Chondrocyte (in vitro differentiated cells): ENCODE data around the gene ARHGAP29. TPM values are rescaled to one million over a fixed set of nuclear protein-coding genes. Genes with fewer than 3 reads are reported as not detected.

Experiments used
- DNase-seq: peaks from one replicate; pipeline ENCODE4 v3.0.0; 2021; ENCODE audit warnings: mixed read lengths, low spot score
- H3K27ac Mint-ChIP-seq: one replicate; pipeline ENCODE4 v1.8.0; 2021; ENCODE audit warnings: mild to moderate bottlenecking, moderate library complexity, mixed read lengths; ENCODE audit not compliant: unreplicated experiment
- H3K27me3 Mint-ChIP-seq: 2 replicates; pipeline ENCODE4 v1.8.0; 2021; ENCODE audit warnings: low read depth, mixed read lengths
- H3K36me3 Mint-ChIP-seq: 2 replicates; pipeline ENCODE4 v1.8.0; 2021; ENCODE audit warnings: low read depth, mixed read lengths
- H3K4me1 Mint-ChIP-seq: 2 replicates; pipeline ENCODE4 v1.8.0; 2021; ENCODE audit warnings: low read depth, mild to moderate bottlenecking, mixed read lengths
- H3K4me3 Mint-ChIP-seq: one replicate; pipeline ENCODE4 v1.8.0; 2021; ENCODE audit warnings: mild to moderate bottlenecking, moderate library complexity, mixed read lengths; ENCODE audit not compliant: unreplicated experiment
- H3K9me3 Mint-ChIP-seq: 2 replicates; pipeline ENCODE4 v1.8.0; 2021; ENCODE audit warnings: low read depth, mixed read lengths
- total RNA-seq: library from RNA; stranded (reverse); gene quantifications from 3 replicates; pipeline ENCODE4 v1.2.1, GENCODE V29; 2021
- TF ChIP-seq, protein P1 (sequence below): fragments of 200-600 bp; sonication (generic); IDR thresholded peaks from 2 replicates; pipeline ENCODE4 v1.5.0; 2021; ENCODE audit warnings: antibody characterized with exemption, mild to moderate bottlenecking, moderate library complexity

ARHGAP29 gene
- total RNA-seq, 1 donor from 2014 or later: 44.7 TPM

DNA sequence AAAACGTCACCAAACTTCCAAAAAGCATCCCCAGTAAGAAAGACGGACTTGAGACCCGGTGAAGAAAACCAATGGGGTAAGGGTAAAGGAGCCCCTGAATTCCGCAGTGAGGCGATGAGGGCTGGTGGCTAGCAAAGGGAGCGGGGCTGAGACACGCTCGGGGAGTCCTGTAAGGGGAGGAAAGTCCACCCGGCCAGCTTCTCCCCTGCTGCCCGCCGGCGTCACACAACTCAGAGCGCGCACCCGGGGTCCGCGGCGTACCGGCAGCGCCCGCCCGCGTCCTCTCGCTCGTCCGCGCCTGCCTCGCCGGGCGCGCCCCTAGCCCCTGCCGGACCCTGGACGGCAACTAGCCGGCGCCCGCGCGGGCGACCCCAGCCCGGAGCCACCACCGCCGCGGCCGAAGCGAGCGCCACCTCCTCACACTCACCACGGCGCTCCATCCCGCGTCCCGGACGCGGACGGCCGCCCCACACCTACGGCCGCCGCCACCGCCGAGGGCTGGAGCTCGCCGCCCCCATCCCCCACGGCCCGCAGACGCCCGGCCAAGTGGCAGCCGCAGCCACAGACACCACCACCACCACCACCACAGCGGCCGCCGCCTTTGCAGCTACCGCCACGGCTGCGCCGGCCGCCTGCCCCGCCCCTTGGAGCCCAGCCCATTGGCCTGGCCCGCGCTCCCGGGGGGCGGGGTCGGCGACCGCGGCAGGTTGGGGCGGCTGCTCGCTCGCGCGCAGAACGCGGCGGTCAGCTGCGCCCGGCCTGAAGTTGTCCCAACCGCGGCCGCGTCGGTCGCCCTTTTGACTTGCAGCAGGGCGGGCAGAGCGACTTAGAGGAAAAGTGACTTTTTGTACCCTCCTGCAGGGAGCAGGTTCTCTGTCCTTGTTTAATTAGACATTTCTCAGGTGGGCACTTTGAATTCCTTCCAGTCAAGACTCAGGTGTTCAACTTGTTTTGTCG is 10.0 kb upstream of the ARHGAP29 start:
- Mint-ChIP-seq H3K4me1 (peaks cover 22% of the 10 kb centered on the region), H3K36me3 (peaks cover 8% of the 10 kb centered on the region), H3K27ac (peak overlapping the region; percentile 50), H3K9me3 (peaks cover 19% of the 10 kb centered on the region), H3K27me3 (peaks cover 2% of the 10 kb centered on the region), H3K4me3 (peak overlapping the region; percentile 81)
- TF ChIP-seq, protein P1, sequence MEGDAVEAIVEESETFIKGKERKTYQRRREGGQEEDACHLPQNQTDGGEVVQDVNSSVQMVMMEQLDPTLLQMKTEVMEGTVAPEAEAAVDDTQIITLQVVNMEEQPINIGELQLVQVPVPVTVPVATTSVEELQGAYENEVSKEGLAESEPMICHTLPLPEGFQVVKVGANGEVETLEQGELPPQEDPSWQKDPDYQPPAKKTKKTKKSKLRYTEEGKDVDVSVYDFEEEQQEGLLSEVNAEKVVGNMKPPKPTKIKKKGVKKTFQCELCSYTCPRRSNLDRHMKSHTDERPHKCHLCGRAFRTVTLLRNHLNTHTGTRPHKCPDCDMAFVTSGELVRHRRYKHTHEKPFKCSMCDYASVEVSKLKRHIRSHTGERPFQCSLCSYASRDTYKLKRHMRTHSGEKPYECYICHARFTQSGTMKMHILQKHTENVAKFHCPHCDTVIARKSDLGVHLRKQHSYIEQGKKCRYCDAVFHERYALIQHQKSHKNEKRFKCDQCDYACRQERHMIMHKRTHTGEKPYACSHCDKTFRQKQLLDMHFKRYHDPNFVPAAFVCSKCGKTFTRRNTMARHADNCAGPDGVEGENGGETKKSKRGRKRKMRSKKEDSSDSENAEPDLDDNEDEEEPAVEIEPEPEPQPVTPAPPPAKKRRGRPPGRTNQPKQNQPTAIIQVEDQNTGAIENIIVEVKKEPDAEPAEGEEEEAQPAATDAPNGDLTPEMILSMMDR: no peak
- DNase-seq: peak; percentile 86

DNA sequence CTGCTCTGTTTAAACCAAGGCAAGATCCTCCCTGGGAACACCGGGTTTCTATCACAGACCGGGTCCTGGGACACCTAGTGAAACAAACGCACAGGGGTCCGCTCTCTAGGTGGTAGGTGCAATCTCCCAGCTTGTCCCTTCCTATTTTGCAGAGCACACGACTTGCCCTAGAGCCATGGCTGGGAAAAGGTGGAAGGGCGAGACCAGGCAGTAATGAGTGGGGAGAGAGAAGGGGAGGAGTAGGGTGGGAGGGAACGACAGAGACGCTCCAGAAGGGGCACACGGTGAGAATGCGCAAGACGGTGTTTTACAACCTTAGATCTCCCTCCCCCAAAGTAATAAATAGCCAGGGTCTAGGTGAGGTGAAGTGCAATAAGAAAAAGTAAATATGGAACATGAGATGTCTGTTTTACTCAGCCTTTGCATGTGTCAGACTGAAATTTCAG is 9.3 kb upstream of the ARHGAP29 start:
- Mint-ChIP-seq H3K36me3 (peaks cover 8% of the 10 kb centered on the region), H3K27ac (peak overlapping the region; percentile 50), H3K4me1 (peaks cover 22% of the 10 kb centered on the region), H3K4me3 (peak overlapping the region; percentile 81), H3K27me3 (peaks cover 2% of the 10 kb centered on the region), H3K9me3 (peaks cover 20% of the 10 kb centered on the region)
- TF ChIP-seq, protein P1: no peak
- DNase-seq: no peak

DNA sequence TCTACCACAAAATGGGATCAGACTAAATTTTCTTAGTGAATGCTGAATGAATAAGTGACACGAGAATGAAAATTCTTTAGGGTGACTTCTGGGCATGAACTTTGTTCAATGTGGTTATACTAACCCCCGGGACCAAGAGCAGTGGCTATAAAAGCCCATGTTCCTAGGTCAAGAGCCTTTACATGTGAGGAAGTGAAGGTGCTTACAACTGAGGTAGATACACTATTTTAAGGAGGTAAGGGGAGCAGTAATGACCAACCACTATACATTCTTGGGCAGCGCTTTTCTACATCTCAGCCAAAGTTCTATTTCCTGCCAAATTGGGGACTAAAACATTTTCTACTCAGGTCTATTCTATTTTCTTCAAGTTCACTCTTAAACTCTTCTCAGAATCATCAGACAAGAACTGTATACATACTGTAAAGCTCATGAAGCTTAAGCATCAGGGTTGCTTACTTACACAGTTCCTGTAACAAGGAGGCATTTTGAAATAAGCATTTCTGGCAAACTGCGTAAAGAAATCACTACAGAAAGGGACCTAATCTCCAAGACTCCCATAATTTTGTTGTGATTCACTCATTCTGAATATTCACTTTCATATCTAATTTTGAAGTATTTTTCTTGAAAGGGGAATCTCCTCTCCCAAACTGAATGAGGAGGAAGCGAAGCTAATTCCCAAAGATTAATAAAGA is 8.5 kb upstream of the ARHGAP29 start:
- Mint-ChIP-seq H3K9me3 (peaks cover 20% of the 10 kb centered on the region), H3K36me3 (peaks cover 8% of the 10 kb centered on the region), H3K4me1 (peaks cover 22% of the 10 kb centered on the region), H3K4me3 (peak overlapping the region; percentile 81), H3K27me3 (no peaks in the 10 kb centered on the region), H3K27ac (no peak overlapping the region)
- TF ChIP-seq, protein P1: no peak
- DNase-seq: no peak

- Mint-ChIP-seq H3K27ac (no peak overlapping the region), H3K4me1 (peaks cover 24% of the 10 kb centered on the region), H3K27me3 (no peaks in the 10 kb centered on the region), H3K4me3 (no peak overlapping the region), H3K9me3 (peaks cover 20% of the 10 kb centered on the region), H3K36me3 (peaks cover 8% of the 10 kb centered on the region)
- DNase-seq: no peak
- TF ChIP-seq, protein P1: no peak
Measured at GRCh38 chr1:94244816-94245215, 7.4 kb upstream of the ARHGAP29 start.

DNA sequence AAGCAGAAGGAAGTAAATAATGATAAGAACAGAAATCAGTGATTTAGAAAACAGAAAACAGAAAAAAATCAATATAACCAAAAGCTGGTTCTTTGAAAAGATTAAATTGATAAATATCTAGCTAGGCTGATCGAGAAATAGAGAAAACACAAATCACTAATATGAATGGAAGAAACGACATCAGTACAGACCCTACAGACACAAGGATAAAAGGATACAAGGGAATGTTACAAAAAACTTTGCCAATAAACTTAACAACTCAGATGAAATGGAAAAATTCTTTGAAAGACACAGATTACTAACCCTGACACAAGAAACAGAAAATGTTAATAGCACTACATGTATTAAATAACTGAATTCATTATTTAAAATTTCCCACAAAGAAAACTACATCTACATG is 6.3 kb upstream of the ARHGAP29 start:
- TF ChIP-seq, protein P1: no peak
- H3K4me3 Mint-ChIP-seq: no peak overlapping the region
- peaks cover 20% of the 10 kb centered on the region for H3K9me3 Mint-ChIP-seq
- H3K4me1 Mint-ChIP-seq: peaks cover 24% of the 10 kb centered on the region
- no peak overlapping the region for H3K27ac Mint-ChIP-seq
- DNase-seq: no peak
- H3K36me3 Mint-ChIP-seq: peaks cover 8% of the 10 kb centered on the region
- H3K27me3 Mint-ChIP-seq: no peaks in the 10 kb centered on the region
